Measurements from ENCODE around the gene FBXO5.
"Not testable (repeated sequence)": the region's sequence is repeated elsewhere in the genome, so short reads cannot be mapped to it uniquely, and the experiment has no call there.

The FBXO5 gene

DNA sequence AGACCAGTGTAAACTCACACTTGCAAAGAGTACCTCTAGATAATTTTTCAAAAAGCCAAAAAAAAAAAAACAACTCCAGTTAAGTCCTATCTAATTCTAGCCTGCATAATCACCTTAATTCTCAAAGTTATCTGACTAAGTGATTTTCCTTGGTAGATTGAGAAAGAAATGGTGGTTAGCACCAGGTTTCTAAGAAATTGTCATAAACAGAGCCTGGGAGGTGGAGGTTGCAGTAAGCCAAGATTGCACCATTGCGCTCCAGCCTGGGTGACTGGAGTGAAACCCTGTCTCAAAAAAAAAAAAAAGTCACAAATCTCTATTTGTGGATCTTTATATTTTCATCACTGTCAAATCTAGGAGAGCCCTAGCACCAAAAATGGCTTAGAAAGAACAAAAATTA is 8.9 kb downstream of the FBXO5 start:
- no peak overlapping the region for H3K4me3 ChIP-seq (replicated peaks; ENCODE audit: low read depth, low read length)
- TF ChIP-seq, protein P1, sequence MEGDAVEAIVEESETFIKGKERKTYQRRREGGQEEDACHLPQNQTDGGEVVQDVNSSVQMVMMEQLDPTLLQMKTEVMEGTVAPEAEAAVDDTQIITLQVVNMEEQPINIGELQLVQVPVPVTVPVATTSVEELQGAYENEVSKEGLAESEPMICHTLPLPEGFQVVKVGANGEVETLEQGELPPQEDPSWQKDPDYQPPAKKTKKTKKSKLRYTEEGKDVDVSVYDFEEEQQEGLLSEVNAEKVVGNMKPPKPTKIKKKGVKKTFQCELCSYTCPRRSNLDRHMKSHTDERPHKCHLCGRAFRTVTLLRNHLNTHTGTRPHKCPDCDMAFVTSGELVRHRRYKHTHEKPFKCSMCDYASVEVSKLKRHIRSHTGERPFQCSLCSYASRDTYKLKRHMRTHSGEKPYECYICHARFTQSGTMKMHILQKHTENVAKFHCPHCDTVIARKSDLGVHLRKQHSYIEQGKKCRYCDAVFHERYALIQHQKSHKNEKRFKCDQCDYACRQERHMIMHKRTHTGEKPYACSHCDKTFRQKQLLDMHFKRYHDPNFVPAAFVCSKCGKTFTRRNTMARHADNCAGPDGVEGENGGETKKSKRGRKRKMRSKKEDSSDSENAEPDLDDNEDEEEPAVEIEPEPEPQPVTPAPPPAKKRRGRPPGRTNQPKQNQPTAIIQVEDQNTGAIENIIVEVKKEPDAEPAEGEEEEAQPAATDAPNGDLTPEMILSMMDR (IDR thresholded peaks at IDR 0.05; ENCODE audit: low read depth, low read length, missing control alignments), result no peak
- no peak for DNase-seq (ENCODE audit: extremely low read depth, low read depth)

DNA sequence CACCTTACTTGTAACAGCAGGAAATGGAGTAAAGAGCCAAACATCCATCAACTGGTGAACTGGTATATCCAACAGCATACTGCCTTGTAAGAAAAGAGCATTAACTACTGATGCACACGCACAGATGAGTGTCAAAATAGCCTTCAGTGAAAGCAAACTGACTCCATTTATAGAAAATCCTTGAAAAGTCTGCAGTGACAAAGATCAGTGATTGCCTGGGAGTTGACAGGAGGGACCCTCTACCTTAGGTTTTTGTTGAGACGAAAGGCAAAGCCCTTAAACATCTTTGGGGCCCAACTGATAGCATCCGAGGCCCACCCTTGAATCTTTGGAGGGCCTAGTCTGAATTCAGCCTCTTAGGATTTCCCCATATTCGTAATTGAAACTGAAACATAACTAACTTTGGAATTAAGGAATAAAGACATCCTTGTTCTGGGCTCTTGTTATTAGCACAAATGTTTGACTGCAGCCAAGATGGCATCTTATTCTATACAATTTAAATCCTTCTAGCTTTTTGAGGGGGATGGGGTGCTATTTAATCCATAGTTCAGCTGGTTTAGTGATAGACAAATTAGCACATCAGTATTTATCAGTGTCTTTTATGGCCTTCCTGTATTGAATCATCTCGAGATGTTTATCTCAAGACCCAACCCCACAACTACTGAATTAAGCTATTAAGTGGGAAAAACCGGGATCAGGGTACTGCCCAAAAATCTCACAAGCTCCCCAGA is 13.0 kb downstream of the FBXO5 start:
- no peak overlapping the region for H3K4me3 ChIP-seq (replicated peaks; ENCODE audit: low read depth, low read length)
- no peak for DNase-seq (ENCODE audit: extremely low read depth, low read depth)
- TF ChIP-seq, protein P1 (IDR thresholded peaks at IDR 0.05; ENCODE audit: low read depth, low read length, missing control alignments), result no peak

DNA sequence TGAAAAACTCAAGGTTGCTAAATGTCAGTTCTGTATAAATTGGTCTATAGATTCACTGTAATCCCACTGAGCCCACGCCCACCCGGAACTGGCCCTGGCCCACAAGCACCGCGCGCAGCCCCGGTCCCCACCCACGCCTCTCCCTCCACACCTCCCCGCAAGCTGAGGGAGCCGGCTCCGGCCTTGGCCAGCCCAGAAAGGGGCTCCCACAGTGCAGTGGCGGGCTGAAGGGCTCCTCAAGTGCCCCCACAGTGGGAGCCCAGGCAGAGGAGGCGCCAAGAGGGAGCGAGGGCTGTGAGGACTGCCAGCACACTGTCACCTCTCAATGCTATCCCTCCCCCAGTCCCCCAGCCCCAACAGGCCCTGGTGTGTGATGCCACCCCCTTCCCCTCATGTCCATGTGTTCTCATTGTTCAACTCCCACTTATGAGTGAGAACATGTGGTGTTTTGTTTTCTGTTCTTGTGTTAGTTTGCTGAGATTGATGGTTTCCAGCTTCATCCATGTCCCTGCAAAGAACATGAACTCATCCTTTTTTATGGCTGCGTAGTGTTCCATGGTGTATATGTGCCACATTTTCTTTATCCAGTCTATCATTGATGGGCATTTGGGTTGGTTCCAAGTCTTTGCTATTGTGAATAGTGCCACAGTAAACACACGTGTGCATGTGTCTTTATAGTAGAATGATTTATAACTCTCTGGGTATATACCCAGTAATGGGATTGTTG is 16.5 kb downstream of the FBXO5 start:
- not testable (repeated sequence) for DNase-seq (ENCODE audit: extremely low read depth, low read depth); H3K4me3 ChIP-seq (replicated peaks; ENCODE audit: low read depth, low read length)

DNA sequence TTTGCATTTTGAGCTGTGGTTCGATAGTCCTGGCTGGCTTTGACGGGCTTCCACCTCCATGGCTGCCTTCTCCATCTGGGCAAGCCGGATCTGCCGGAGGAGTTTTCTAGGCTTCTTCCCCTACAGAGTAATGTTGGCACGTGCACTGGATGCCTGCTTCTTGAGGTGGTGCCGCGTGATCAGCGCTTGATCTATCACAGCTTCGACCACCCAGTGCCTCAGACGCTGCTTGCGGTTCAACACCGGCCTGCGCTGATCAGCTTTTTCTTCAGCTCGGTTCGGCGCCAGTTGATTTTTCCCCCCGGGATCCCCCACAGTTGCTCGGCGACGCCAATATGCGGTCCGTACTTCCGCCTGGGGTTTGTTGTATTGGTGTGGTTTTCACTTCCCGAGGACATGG is 23.5 kb downstream of the FBXO5 start:
- H3K4me3 ChIP-seq (replicated peaks; ENCODE audit: low read depth, low read length), result no peak overlapping the region
- no peak for DNase-seq (ENCODE audit: extremely low read depth, low read depth)
- TF ChIP-seq, protein P1 (IDR thresholded peaks at IDR 0.05; ENCODE audit: low read depth, low read length, missing control alignments), result no peak

DNA sequence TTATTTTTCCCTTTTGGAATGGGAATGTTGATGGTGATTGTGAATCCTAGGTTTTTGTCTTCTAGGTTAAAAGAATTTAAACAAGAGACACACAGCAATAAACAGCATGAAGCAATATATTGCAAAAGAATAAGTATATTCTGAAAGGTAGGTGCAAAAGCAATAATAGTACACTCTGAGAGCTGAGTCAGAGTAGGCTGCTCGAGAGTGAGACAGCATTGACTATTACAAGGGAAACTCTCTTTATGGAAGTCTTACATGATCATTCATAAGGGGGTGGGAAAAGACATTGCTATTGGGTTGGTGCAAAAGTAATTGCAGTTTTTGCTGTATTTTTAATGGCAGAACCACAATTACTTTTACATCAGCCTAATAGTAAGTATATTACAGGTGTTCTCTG is 25.0 kb downstream of the FBXO5 start:
- DNase-seq (ENCODE audit: extremely low read depth, low read depth), result no peak
- H3K4me3 ChIP-seq (replicated peaks; ENCODE audit: low read depth, low read length), result no peak overlapping the region
- TF ChIP-seq, protein P1 (IDR thresholded peaks at IDR 0.05; ENCODE audit: low read depth, low read length, missing control alignments), result no peak

DNA sequence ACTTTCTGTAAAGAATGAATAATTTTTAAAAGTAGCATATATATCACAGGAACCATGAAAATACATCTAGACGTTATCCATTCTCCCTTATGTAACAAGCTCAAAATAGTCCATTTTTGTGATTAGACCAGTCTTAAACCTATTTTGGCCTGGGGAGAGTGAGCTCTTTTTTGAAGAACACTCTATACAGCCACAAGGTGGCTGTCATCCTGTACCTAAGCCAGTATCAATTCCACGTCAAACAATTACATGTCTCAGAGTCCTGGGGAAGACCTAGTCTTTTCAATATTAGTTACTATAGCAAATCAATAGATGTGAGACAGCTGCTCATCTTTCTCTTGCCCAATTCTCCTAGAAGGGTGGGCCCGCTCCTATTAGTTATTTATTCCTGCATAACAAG is 28.4 kb downstream of the FBXO5 start:
- DNase-seq (ENCODE audit: extremely low read depth, low read depth), result no peak
- TF ChIP-seq, protein P1 (IDR thresholded peaks at IDR 0.05; ENCODE audit: low read depth, low read length, missing control alignments), result no peak

DNA sequence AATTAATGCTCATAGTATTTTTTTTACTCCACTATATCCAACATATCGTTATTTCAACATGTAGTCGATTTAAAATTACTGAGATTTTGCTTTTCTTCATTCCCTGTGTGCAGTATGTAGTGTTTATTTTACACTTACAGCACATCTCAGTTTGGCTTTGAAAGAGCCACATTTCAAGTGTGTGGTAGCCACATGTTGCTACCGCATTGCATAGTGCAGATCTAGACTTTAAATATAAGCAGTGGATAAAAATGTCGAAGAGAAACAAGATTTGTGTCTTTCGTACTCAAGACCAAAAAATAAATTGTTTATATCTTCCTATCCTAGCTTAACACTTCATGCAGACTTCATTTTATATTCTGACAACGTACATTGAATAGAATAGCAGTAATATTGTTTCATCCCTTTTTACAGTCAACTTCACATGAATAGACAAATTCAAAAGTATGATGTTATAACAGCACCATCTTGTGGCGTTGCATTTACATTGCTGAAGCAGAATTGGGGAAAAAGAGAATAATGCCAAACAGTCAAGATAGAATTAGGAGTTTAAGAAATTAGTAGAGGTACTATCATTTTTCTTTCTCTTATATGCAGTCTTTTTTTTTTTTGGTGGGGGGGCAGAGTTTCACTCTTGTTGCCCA is 29.9 kb downstream of the FBXO5 start:
- peak; percentile 16 for DNase-seq (ENCODE audit: extremely low read depth, low read depth)
- H3K4me3 ChIP-seq (replicated peaks; ENCODE audit: low read depth, low read length), result no peak overlapping the region
- TF ChIP-seq, protein P1 (IDR thresholded peaks at IDR 0.05; ENCODE audit: low read depth, low read length, missing control alignments), result peak; percentile 43

More for the DNA sequence above, 28.4 kb downstream of the FBXO5 start:
- no peak overlapping the region for H3K4me3 ChIP-seq (replicated peaks; ENCODE audit: low read depth, low read length)

Data from HFF-Myc (cell line).